DND-41 (cell line): ENCODE measurements around the gene GPC5.

Experiments
- EZH2 ChIP-seq: IDR thresholded peaks from 3 replicates; pipeline ENCODE4 v1.6.1; 2012; ENCODE audit warnings: borderline replicate concordance, low read depth, mild to moderate bottlenecking, moderate library complexity, low read length, inconsistent platforms; ENCODE audit not compliant: severe bottlenecking
- TF ChIP-seq, protein P1 (sequence below): IDR thresholded peaks from 2 replicates; pipeline ENCODE4 v1.5.1; 2012; ENCODE audit warnings: borderline replicate concordance, low read length, moderate library complexity, mild to moderate bottlenecking; ENCODE audit not compliant: poor library complexity, severe bottlenecking; ENCODE audit errors: extremely low read depth

GRCh38 chr13:91649456-91649855, 251.0 kb downstream of the GPC5 start:
- TF ChIP-seq, protein P1, sequence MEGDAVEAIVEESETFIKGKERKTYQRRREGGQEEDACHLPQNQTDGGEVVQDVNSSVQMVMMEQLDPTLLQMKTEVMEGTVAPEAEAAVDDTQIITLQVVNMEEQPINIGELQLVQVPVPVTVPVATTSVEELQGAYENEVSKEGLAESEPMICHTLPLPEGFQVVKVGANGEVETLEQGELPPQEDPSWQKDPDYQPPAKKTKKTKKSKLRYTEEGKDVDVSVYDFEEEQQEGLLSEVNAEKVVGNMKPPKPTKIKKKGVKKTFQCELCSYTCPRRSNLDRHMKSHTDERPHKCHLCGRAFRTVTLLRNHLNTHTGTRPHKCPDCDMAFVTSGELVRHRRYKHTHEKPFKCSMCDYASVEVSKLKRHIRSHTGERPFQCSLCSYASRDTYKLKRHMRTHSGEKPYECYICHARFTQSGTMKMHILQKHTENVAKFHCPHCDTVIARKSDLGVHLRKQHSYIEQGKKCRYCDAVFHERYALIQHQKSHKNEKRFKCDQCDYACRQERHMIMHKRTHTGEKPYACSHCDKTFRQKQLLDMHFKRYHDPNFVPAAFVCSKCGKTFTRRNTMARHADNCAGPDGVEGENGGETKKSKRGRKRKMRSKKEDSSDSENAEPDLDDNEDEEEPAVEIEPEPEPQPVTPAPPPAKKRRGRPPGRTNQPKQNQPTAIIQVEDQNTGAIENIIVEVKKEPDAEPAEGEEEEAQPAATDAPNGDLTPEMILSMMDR: no peak
- TF ChIP-seq EZH2: no peak
